Esophagus squamous epithelium (tissue), 5 donors: Measurements from ENCODE around the gene AFDN. TPM values are rescaled to one million over a fixed set of nuclear protein-coding genes. Genes with fewer than 3 reads are reported as not detected.

ENCODE experiments used
- DNase-seq: peaks from one replicate; lab custom pipeline; 2025; lab: John Stamatoyannopoulos, UW
- H3K27ac ChIP-seq, 4 donors: fragments of 200-600 bp; sonication (generic); one replicate each; pipeline ENCODE4 v1.5.1; 2016 to 2019; ENCODE audit warnings: mild to moderate bottlenecking in 1 of 4
- H3K27me3 ChIP-seq, 4 donors: fragments of 200-600 bp; sonication (generic); 1 replicate in 3 of 4; 2 replicates in 1 of 4; pipeline versions ENCODE4 v1.5.1 to v1.6.0; 2017 to 2021; ENCODE audit warnings: antibody characterized with exemption in 1 of 4
- H3K36me3 ChIP-seq, 3 donors: fragments of 200-600 bp; sonication (generic); one replicate each; pipeline ENCODE4 v1.5.1; 2016 to 2019
- H3K4me1 ChIP-seq, 3 donors: fragments of 200-600 bp; sonication (generic); one replicate each; pipeline ENCODE4 v1.5.1; 2017 to 2019
- H3K4me3 ChIP-seq, 4 donors: fragments of 200-600 bp; sonication (generic); 1 replicate in 3 of 4; 2 replicates in 1 of 4; pipeline ENCODE4 v1.5.1; 2016 to 2019; ENCODE audit warnings: mild to moderate bottlenecking in 2 of 4, moderate library complexity in 1 of 4
- H3K9me3 ChIP-seq, 3 donors: fragments of 200-600 bp; sonication (generic); one replicate each; pipeline ENCODE4 v1.5.1; 2016 to 2019
- CTCF ChIP-seq, 6 experiments: fragments of 450-650 bp in 4 of 6; fragments of 200-600 bp in 2 of 6; sonication (generic) in 2 of 6; IDR thresholded peaks; one replicate each; pipeline ENCODE4 v1.5.1; 2016 to 2019; ENCODE audit warnings: antibody characterized with exemption in 6 of 6, mild to moderate bottlenecking in 4 of 6, moderate library complexity in 4 of 6
- POLR2A ChIP-seq, 4 donors: fragments of 450-650 bp; IDR thresholded peaks; one replicate each; pipeline ENCODE4 v1.6.1; 2017; ENCODE audit warnings: antibody characterized with exemption in 4 of 4, mild to moderate bottlenecking in 4 of 4, moderate library complexity in 3 of 4
- WGBS, 2 donors: methylation state at CpG; one replicate each; pipeline ENCODE4 v1.1.5; 2018; 5-methylcytosine and 5-hydroxymethylcytosine counted together
- intact Hi-C: fragments of 100-400 bp; cut with DNase I; formaldehyde crosslinking; loops from one replicate; pipeline ENCODE4 v1.15.0; 2022
- total RNA-seq, 4 donors: library from RNA; depleted of rRNA; stranded (reverse); fragments of >200 nt; gene quantifications; one replicate each; pipeline ENCODE4 v1.1.0, GENCODE V29; 2016
- donor health status: DM: yes; HTN: yes; CAD: no.

AFDN gene
- total RNA-seq, 4 donors from 2014 or later = 93.8 to 250 (median 204) TPM

- H3K4me1 ChIP-seq = peaks cover 5 to 12% (median 10%) of the 10 kb centered on the region in 3 donors
- intact Hi-C loops = no loop called here
- no peaks in the 10 kb centered on the region for H3K36me3 ChIP-seq
- no peak overlapping the region for H3K27ac ChIP-seq
- no peak for DNase-seq
- H3K9me3 ChIP-seq = no peaks in the 10 kb centered on the region
- H3K27me3 ChIP-seq = peaks cover 0 to 9% (median 0%) of the 10 kb centered on the region in 4 donors
- TF ChIP-seq CTCF (IDR thresholded peaks at IDR 0.05) = no peak
- TF ChIP-seq POLR2A (IDR thresholded peaks at IDR 0.05) = no peak
- WGBS, 2 donors = 94% methylated on average over 7 of the region's 7 CpGs
- no peak overlapping the region for H3K4me3 ChIP-seq
Measured at GRCh38 chr6:167820681-167821080, 6.0 kb upstream of the AFDN start.

- peak overlapping the region in 2 of 4 donors; percentile 93 to 95 for H3K27ac ChIP-seq
- H3K36me3 ChIP-seq = no peaks in the 10 kb centered on the region
- no peak for DNase-seq
- no peaks in the 10 kb centered on the region for H3K9me3 ChIP-seq
- peaks cover 0 to 12% (median 0%) of the 10 kb centered on the region in 4 donors for H3K27me3 ChIP-seq
- peak overlapping the region in 2 of 4 donors; percentile 87 to 88 for H3K4me3 ChIP-seq
- H3K4me1 ChIP-seq = peaks cover 5 to 42% (median 14%) of the 10 kb centered on the region in 3 donors
- WGBS, 2 donors = 45 to 59% methylated on average over 18 to 19 of the region's 19 CpGs
- TF ChIP-seq POLR2A (IDR thresholded peaks at IDR 0.05) (no peak), CTCF (IDR thresholded peaks at IDR 0.05) (no peak)
- intact Hi-C loops = no loop called here
Measured at GRCh38 chr6:167824591-167825331, 1.9 kb upstream of the AFDN start.

GRCh38 chr6:167825332-167826229, 1.1 kb upstream of the AFDN start:
- no peak for DNase-seq
- peaks cover 5 to 50% (median 14%) of the 10 kb centered on the region in 3 donors for H3K4me1 ChIP-seq
- TF ChIP-seq POLR2A (IDR thresholded peaks at IDR 0.05) = no peak
- no peak for TF ChIP-seq CTCF (IDR thresholded peaks at IDR 0.05)
- WGBS, 2 donors = 8 to 12% methylated on average over 25 to 27 of the region's 70 CpGs
- no peaks in the 10 kb centered on the region for H3K36me3 ChIP-seq
- no peaks in the 10 kb centered on the region for H3K9me3 ChIP-seq
- H3K27ac ChIP-seq = peak overlapping the region; percentile 81 to 95 (median 93)
- intact Hi-C loops = no loop called here
- H3K4me3 ChIP-seq = peak overlapping the region; percentile 81 to 88 (median 85)
- peaks cover 0 to 16% (median 0%) of the 10 kb centered on the region in 4 donors for H3K27me3 ChIP-seq

- H3K4me1 ChIP-seq = peaks cover 5 to 58% (median 19%) of the 10 kb centered on the region in 3 donors
- peak in 1 of 4 donors; percentile 11 for TF ChIP-seq POLR2A (IDR thresholded peaks at IDR 0.05)
- TF ChIP-seq CTCF (IDR thresholded peaks at IDR 0.05) = peak in 5 of 6 experiments; percentile 23 to 69 (median 46)
- peak overlapping the region; percentile 81 to 88 (median 85) for H3K4me3 ChIP-seq
- intact Hi-C loops = no loop called here
- H3K27me3 ChIP-seq = peaks cover 0 to 16% (median 0%) of the 10 kb centered on the region in 4 donors
- H3K36me3 ChIP-seq = no peaks in the 10 kb centered on the region
- no peaks in the 10 kb centered on the region for H3K9me3 ChIP-seq
- 0 to 2% methylated on average over 8 to 22 of the region's 90 CpGs for WGBS, 2 donors
- DNase-seq = peak; percentile 18
- peak overlapping the region; percentile 93 to 95 (median 93) for H3K27ac ChIP-seq
Measured at GRCh38 chr6:167826230-167826895, 348 bp upstream of the AFDN start.
